HG03159 (cell line): ENCODE data around the gene KCNK5.

Source experiments
- ATAC-seq: cut with Tn5 transposase; IDR thresholded peaks from one replicate; pipeline ENCODE4 v1.9.1; 2021; ENCODE audit warnings: mild to moderate bottlenecking, moderate library complexity; ENCODE audit not compliant: unreplicated experiment

Gene KCNK5, protein sequence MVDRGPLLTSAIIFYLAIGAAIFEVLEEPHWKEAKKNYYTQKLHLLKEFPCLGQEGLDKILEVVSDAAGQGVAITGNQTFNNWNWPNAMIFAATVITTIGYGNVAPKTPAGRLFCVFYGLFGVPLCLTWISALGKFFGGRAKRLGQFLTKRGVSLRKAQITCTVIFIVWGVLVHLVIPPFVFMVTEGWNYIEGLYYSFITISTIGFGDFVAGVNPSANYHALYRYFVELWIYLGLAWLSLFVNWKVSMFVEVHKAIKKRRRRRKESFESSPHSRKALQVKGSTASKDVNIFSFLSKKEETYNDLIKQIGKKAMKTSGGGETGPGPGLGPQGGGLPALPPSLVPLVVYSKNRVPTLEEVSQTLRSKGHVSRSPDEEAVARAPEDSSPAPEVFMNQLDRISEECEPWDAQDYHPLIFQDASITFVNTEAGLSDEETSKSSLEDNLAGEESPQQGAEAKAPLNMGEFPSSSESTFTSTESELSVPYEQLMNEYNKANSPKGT

DNA sequence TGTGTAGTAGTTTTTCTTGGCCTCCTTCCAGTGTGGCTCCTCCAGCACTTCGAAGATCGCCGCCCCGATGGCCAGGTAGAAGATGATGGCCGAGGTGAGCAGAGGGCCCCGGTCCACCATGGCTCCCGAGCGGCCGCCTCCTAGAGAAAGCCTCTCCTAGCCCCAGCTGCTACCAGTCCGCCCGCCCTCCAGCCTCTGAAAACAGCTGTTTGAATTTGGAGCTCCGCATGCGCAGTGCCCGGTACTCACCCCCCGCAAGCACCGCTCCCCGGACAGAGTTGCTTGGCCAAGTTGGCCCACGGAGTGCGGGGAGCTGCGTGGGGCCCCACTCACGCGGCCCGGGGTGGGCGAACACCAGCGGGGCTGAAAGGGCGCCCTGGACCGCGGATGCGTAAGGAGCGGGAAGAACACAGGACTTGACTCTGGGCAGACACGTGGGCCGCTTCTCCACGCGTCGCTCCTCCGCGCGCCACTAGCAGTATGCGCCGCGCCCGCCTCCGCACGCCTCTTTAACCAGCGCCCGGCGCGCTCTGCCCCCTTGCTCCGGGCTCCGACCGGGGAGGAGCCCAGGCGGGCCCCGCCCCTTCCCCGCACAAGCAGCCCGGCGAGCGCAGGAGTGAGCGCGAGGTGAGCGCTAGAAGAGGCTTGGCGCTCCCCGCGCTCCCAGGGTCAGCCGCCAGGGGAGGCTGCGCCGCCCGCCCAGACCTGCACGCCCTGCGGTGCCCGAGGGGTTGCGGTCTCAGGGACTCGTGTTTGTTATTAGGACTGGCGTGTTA, at the start of gene KCNK5:
Gene KCNK5 (minus strand): TSS at position 484 of the 776 bp plus-strand sequence. CDS start 364 bp downstream, at position 120.
- ATAC-seq, result peak; percentile 85

DNA sequence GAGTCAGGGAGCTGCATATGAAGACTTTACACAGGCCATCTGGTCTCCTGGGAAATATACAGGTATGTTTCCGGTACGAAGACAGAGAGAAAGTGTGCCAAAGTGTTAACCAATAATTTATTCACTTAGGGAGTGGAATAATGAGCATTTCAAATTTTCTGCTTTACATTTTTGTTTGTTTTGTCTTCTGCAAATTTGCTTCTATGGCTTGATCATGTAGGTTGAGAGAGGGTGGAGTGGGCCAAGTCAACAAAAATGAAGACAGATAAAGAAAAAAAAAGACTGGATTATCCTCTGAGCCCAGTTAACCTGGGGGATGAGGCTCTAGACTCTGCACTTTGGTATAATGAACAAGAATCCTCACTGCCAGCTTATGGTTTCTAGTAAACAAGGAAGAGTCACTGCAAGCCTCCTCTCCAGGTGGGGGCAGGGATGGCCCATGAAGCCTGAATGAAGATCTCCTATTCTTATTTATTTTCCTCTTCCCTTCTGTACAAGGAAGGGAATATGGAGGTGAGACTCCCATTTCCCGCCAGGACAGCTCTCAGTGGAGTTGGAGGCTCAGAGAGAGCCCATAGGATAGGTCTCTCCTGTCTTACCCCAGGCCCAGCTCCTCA, 47.2 kb upstream of the KCNK5 start:
- ATAC-seq, result no peak

DNA sequence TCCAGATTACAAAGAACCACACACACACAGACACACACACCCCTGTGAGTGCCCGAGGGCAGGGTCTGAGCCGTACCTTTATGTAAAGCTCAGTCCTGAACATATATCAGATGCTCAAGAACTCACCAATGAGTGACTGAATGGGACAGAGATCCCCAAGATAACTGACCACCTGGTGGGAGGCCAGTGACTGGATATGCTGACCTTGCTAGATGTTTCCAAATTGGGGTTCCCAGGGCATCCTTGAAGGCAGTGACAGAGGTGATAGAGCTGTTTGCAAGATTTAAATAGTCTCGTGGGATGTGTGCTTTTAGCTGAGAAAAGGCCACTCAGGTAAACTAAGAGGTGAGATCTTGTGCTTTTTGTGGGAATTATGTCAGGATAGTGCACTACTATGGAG, 45.6 kb upstream of the KCNK5 start:
- no peak for ATAC-seq

DNA sequence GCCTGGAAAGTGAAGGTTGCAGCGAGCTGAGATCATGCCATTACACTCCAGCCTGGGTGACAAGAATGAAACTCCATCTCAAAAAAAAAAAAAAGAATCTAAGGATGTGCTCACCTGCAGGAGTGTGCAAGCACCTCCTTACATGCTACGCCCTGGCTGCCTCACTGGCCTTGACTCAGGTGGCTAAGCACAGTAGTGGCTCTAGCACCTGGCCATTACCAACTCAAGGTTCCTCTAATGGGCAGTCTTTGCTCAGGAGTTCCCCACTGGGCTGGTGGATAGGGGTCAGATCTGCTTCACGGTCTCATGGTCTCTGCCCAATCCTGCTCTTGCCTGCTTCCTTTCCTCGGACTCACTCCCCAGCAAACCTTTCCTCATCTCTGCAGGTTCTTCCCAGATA, 45.2 kb upstream of the KCNK5 start:
- no peak for ATAC-seq

DNA sequence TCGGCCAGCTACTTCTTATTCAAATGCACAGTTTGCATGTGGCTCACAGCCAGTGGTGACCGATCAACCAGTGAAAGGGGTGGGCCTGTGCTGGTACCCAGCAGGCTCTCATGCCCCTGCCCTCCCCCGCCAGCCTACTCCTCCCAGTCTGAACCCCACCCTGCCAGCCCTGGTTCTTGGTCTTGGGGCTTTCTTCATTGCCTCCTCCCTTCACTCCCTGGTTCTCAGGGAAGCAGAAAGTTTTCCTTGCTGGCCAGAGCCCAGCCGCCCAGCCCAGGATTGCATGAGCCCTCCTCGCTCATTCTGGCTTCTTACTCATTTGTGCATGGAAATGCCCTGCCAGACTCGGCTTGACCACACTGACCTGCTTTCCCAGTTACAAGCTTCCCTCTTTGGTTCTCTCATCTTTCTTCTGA, 44.1 kb upstream of the KCNK5 start:
- ATAC-seq, result no peak

DNA sequence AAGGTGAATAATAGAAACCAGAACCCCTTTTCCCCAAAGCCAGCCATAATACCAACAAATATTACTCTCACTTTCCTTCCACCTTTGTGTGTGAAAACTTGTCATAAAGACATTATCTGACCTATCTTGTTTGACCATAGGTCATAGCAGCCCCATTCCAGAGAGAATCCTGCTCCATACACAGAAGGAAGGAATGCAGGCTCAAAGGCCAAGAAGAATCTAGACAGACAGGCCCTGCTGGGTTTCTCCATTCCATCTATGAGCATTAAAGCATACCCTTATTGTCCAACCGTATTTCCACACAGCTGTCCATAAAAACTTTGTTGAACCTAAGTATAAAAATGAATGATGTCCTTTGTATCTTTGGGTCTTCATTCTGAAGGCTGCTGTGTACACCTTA, 40.7 kb upstream of the KCNK5 start:
- no peak for ATAC-seq

DNA sequence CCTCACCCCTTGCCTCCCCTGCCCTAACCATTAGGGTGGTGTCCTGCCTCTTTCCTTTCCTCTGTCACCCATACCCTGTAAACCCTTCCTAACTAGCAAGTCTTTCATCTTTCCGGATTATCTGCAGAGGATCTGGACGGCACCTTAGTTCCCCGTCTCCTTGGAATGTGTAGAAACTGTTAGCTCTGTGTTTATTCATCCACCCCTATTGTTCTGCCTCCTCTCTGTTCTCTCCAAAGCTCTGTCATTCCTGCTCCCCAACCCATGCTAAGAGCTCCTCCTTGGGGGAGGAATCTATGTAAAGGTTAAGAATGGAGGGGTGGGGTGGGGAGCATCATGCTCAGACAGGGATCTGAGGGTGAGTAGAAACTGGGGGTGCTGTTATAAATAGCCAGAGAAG, 39.4 kb upstream of the KCNK5 start:
- ATAC-seq, result no peak

DNA sequence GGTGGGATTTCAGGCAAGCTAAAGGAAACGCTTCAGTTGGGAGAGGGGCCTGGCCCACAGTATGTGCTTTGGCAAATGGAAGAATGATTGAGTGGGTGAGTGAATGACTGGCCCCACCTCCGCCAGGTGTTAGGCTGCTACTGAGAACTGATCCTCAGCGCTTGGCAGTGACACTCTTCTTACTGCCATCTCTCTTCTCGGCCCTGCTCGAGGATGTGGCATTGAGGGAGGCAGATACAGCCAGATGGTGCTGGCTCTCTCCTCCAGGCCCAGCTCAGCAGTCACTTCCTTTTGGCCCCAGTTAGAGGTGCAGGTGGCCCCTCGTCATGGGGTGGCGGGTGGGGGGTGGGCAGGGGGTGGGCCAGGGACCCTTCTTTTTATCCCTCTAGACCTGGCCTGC, 38.9 kb upstream of the KCNK5 start:
- ATAC-seq, result no peak

DNA sequence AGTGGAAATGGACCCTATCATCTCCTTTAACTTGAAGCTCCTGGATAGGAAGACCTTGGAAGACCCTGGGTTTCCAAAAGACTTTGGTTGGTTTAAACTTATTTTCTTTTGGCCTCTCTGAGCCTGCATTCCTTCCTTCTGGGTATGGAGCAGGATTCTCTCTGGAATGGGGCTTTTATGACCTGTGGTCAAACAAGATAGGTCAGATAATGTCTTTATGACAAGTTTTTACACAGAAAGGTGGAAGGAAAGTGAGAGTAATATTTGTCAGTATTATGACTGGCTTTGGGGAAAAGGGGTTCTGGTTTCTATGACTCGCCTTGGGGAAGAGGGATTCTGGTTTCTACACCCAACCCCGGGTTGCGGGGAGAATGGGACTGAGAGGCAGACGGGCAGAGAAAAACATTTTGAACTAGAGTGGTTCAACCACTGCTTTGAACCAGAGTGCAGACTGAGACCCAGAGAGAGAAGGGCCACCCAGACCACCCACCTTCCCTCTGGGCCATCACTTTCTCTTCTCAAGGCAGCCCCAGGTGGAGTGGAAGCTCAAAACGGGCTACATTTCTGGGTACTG, 37.6 kb upstream of the KCNK5 start:
- ATAC-seq, result no peak

DNA sequence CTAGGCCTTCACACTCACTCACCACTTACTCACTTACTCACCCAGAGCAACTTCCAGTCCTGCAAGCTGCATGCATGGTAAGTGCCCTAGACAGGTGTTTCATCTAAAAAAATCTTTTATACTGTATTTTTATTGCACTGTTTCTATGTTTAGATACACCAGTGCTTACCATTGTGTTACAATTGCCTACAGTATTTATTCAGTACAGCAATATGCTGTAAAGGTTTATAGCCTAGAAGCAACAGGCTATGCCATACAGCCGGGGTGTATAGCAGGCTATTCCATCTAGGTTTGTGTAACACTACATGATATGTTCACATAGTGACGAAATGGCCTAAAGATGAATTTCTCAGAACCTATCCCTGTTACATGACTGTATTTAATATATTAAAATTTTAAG, 37.1 kb upstream of the KCNK5 start:
- ATAC-seq, result no peak

DNA sequence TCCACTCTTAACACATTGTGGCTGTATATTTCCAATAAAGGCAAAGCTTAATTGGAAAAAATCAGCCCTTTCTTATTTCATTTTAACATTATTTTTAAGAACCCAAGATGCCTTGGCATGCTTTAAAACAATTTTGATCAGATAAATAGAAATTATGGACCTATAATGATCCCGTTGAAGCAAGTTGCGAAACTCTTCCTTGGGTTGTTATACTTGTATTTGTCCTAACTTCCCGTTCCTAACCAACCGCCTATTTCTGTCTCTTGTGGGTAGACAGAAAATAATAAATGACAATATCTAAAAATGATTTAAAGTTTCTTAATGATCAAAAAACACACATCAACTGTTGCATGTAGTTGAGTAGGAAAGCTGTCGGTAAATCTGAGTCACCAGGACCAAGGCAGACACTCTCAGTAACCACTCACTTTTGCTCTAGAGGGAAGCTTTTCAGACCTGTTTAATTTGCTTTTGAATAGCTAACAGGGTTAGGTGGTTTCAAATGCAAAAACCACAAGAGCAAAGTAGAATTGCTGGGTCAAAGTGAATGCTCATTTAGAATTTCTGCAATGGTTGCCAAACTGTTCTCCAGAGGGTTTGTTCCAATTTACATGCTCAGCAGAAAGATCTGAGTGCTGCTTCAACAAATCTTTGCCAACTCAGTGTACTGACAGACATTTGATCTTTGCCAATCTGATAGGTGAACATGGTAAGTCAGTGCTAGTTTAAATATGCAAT, 34.2 kb upstream of the KCNK5 start:
- ATAC-seq, result no peak

DNA sequence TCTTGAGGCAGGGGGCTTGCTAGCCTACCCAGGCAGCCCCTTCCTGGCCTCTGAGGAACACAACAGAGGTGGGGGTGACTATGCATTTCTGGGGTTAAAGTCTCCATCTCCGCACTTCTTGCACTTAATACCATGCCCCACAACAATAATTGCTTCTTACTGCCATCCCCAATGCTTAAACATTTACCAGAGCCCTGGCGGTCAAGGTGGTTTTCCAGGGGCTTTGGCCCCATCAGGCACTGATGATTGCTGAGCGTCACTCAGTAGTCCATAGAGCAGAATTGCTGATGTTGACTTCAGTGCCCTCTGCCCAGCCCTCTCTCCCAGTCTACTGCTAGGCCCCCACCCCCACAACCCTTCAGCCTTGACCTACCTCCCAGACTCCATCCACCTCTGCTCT, 32.5 kb upstream of the KCNK5 start:
- no peak for ATAC-seq

DNA sequence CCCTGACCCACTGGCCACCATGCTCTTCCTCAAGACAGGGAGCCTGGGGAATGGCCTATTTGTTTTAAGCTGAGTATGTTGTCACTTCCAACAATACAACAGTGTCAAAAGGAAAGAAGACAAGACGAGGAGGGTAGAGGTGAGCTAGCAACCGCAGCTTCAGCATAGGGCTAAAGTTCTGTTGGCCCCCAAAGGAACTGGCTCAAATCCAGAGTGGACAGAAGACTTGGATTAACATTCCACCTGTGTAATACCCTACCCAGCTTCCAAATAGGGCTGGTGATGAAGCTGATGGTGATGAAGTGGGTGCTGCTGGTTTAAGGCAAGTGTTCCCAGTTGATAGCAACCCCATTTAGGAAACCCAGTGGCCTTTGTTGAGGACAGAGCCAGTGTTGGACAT, 31.7 kb upstream of the KCNK5 start:
- no peak for ATAC-seq

DNA sequence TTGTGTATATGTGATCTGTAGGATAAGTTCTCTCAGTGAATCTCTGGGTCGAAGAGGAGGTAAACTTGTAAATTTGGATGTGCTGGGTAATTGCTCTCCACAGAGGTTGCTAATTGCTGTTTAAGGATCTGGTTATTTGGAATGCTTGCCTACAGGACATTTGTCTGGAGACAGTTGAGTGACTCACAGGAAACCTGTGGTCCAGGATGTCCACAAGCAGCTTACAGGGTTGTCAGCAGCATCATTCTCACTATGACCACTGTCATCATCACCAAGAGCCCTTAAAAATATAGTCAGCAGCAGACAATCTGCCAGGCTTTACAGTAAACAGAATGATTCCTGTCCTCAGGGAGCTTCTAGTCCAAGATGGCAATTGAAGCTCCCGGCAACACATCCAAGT, 31.2 kb upstream of the KCNK5 start:
- no peak for ATAC-seq

DNA sequence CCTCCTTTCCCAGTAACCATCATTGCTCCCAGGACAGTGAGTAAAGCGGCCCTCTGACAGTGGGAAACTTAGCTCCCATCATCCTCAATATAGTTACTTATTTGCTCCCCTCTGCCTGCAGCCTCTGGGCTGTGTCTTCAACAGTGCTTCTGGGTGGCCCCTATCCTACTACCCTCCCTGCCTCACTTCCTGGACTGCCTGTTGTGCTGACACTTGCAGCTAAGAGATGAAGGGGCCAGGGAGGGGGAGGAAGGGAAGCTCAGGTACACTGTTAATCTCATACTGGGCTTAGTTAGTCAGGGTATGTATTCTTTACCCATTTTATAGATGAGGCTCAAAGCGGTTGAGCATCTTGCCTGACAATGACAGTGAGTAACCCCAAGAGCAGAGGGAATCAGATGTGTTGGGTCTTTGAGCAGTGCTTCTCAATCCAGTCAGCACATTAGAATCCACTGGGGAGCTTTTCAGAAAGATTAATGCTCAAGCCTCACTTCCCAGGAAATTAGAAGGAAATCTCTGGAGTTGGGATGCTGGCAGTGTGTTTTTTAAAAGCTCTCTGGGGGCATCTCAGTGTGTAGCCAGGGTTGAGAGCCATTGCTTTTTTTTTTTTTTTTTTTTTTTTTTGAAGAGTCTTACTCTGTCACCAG, 27.1 kb upstream of the KCNK5 start:
- no peak for ATAC-seq

DNA sequence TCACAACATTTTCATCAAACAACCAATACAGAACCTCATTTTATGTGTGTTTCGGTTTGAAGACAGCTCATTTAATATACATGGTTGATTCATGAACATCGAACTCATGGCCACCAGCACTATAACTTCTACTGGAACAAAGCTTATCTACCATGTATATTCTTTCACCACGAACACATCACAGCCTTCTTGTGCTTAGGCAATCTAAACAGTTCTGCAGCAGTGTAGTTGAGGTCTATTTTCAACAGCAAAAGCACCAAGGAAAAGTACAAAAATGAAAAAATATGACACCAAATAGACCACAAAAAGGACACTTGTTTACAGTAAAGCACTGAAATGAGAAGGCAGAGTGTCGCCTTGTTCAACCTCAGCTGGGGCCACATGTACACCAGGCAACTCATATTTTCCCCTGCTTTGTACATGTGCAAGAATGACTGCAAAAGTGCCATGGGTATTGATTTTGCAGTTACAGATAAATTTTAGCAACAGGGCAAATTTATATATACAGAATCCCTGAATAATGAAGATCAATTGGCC, 25.8 kb upstream of the KCNK5 start:
- no peak for ATAC-seq

DNA sequence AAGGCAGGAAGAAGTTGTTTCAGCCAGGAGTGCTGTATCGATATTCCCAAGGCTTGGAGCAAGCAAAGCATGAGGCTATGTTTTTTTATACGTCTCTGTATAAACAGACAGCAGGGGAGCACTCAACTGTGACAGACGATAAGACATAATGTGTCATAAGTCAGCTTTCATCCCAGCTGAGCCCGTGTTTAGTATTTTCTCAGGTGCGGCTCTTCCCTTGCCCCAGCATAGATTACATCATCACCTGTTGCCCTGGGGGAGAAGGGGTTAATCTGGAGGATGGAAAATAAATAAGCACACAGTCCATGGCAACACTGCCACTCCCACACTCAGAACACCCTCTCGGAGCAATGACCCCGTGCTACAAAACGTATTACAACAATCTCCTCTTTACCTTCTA, 22.1 kb upstream of the KCNK5 start:
- ATAC-seq, result no peak

DNA sequence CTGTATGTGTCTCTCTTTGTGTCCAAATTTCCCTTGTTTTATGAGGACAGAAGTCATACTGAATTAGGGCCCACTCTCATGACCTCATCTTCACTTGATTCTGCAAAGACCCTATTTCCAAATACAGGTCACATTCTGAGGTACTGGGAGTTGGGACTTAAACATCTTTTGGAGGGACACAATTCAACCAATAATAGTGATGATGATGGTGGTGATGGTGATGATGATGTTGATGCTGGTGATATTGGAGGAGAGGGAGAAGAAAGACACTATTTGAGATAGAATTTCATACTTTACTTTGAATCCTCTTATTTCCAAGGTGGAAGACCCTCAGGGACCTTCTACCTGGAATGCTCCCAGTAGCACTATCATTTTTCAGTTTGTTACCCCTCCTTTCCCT, 21.2 kb upstream of the KCNK5 start:
- no peak for ATAC-seq

DNA sequence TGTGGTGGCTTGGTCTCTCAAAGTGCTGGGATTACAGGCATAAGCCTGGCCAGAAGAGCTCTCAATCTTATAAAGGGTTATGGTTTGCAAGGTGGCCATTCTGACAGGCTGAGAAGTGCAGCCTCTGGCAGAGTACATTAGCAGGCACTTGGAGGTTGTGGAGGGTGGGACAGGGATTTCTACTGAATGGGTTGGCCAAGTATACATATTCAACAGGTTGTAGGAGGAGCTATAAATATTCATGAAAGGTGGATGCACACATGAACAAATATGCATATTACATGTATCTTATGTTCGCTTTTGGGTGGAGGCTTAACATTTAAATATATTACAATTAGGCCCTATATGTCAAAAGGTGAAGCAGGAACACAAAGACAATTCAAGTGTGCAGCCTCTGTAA, 20.0 kb upstream of the KCNK5 start:
- ATAC-seq, result no peak

DNA sequence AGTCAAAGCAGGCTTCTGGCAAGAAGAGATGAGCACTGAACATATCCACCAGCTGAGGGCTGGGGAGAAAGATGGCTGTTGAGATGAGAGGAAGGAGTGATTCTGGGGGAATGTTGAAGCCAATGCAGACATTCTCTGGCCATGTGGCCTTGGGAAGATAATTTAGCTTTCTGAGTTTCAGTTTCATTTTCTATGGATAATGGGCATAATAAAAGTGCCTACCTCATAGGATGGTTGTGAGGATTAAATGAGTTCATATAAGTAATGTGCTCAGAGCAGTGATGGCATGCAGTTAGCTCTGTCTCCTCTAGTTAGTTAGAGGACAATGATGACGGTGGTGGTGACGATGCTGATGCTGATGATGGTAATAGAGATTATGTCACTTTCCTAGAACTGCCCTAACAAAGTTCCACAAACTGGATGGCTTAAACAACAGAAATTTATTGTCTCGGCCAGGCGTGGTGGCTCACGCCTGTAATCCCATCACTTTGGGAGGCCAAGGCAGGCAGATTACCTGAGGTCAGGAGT, 18.5 kb upstream of the KCNK5 start:
- ATAC-seq, result no peak
